HG03439 (cell line): Measurements from ENCODE around the gene PER2.
"Not testable (repeated sequence)": the region's sequence is repeated elsewhere in the genome, so short reads cannot be mapped to it uniquely, and the experiment has no call there.

Experiments
- ATAC-seq: cut with Tn5 transposase; IDR thresholded peaks from one replicate; pipeline ENCODE4 v1.9.1; 2021; ENCODE audit warnings: mild to moderate bottlenecking, moderate library complexity; ENCODE audit not compliant: unreplicated experiment

PER2 gene

GRCh38 chr2:238287737-238288649 lies at the start of gene PER2:
PER2 (minus strand) TSS chr2:238288610; CDS start chr2:238277936, 10,674 bp downstream.
- peak; percentile 29 for ATAC-seq

- no peak for ATAC-seq
These were observed 49.4 kb upstream of the PER2 start for GRCh38 chr2:238337846-238338245.

- no peak for ATAC-seq
These were observed 48.5 kb upstream of the PER2 start for GRCh38 chr2:238336793-238337444.

GRCh38 chr2:238336151-238336550 lies 47.7 kb upstream of the PER2 start:
- no peak for ATAC-seq

- ATAC-seq, result not testable (repeated sequence)
These were observed 47.2 kb upstream of the PER2 start for GRCh38 chr2:238335591-238335990.

- ATAC-seq, result no peak
These were observed 46.5 kb upstream of the PER2 start for GRCh38 chr2:238334885-238335284.

- no peak for ATAC-seq
These were observed 43.5 kb upstream of the PER2 start for GRCh38 chr2:238331916-238332315.

- no peak for ATAC-seq
These were observed 42.0 kb upstream of the PER2 start for GRCh38 chr2:238330391-238330790.

- ATAC-seq, result no peak
These were observed 39.3 kb upstream of the PER2 start for GRCh38 chr2:238327751-238328150.

- no peak for ATAC-seq
These were observed 38.5 kb upstream of the PER2 start for GRCh38 chr2:238326801-238327365.

GRCh38 chr2:238325694-238326093 lies 37.3 kb upstream of the PER2 start:
- ATAC-seq, result no peak

GRCh38 chr2:238324248-238324647 lies 35.8 kb upstream of the PER2 start:
- ATAC-seq, result not testable (repeated sequence)

GRCh38 chr2:238322001-238322411 lies 33.6 kb upstream of the PER2 start:
- no peak for ATAC-seq

- no peak for ATAC-seq
These were observed 33.1 kb upstream of the PER2 start for GRCh38 chr2:238321467-238321866.

GRCh38 chr2:238320648-238321281 lies 32.4 kb upstream of the PER2 start:
- ATAC-seq, result peak; percentile 42

GRCh38 chr2:238320246-238320647 lies 31.8 kb upstream of the PER2 start, which contains the start of gene TRAF3IP1:
TRAF3IP1 (plus strand) TSS chr2:238320518; CDS start chr2:238320663, 145 bp downstream.
- peak; percentile 92 for ATAC-seq

GRCh38 chr2:238315031-238315595 lies 26.7 kb upstream of the PER2 start:
- ATAC-seq, result no peak

- no peak for ATAC-seq
These were observed 26.2 kb upstream of the PER2 start for GRCh38 chr2:238314576-238314975.

- ATAC-seq, result no peak
These were observed 25.6 kb upstream of the PER2 start for GRCh38 chr2:238313991-238314350.

- no peak for ATAC-seq
These were observed 25.0 kb upstream of the PER2 start for GRCh38 chr2:238313289-238313990.
